AG09309 (cell line): Measurements from ENCODE around the gene GJC2.

Experiments
- DNase-seq: peaks from one replicate; pipeline ENCODE4 v3.0.0-alpha.2; 2010; ENCODE audit warnings: low read depth
- H3K4me3 ChIP-seq: 2 replicates; pipeline ENCODE4 v1.5.1; 2011; ENCODE audit warnings: mild to moderate bottlenecking, low read depth, low read length, moderate library complexity; ENCODE audit not compliant: control insufficient read depth
- TF ChIP-seq, protein P1 (sequence below): IDR thresholded peaks from 2 replicates; pipeline ENCODE4 v1.5.1; 2011; ENCODE audit warnings: mild to moderate bottlenecking, low read depth, low read length, inconsistent platforms; ENCODE audit not compliant: insufficient read depth, control insufficient read depth; ENCODE audit errors: missing control alignments

GJC2 gene

DNA sequence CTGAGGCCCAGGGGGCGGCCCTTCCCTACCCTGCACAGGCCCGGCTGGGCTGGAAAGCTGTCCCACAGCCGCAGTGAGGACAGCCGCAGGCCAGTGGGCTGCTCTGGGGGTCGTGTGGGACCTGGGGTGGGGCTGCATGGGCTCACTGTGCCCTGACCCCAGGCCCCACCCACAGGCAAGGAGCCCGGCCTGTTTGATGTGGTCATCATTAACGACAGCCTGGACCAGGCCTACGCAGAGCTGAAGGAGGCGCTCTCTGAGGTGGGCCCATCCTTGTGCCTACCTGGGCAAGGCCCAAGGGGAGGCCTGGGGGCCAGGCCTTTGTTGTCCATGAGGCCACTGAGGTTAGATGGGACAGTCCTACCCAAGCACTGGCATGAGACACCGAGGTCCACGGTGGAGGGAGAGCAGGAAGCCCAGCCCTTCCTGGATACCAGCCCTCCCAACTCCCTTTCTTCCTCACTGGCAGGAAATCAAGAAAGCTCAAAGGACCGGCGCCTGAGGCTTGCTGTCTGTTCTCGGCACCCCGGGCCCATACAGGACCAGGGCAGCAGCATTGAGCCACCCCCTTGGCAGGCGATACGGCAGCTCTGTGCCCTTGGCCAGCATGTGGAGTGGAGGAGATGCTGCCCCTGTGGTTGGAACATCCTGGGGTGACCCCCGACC, 1.4 kb upstream of the GJC2 start:
- no peak for DNase-seq
- TF ChIP-seq, protein P1, sequence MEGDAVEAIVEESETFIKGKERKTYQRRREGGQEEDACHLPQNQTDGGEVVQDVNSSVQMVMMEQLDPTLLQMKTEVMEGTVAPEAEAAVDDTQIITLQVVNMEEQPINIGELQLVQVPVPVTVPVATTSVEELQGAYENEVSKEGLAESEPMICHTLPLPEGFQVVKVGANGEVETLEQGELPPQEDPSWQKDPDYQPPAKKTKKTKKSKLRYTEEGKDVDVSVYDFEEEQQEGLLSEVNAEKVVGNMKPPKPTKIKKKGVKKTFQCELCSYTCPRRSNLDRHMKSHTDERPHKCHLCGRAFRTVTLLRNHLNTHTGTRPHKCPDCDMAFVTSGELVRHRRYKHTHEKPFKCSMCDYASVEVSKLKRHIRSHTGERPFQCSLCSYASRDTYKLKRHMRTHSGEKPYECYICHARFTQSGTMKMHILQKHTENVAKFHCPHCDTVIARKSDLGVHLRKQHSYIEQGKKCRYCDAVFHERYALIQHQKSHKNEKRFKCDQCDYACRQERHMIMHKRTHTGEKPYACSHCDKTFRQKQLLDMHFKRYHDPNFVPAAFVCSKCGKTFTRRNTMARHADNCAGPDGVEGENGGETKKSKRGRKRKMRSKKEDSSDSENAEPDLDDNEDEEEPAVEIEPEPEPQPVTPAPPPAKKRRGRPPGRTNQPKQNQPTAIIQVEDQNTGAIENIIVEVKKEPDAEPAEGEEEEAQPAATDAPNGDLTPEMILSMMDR: no peak
- no peak overlapping the region for H3K4me3 ChIP-seq

DNA sequence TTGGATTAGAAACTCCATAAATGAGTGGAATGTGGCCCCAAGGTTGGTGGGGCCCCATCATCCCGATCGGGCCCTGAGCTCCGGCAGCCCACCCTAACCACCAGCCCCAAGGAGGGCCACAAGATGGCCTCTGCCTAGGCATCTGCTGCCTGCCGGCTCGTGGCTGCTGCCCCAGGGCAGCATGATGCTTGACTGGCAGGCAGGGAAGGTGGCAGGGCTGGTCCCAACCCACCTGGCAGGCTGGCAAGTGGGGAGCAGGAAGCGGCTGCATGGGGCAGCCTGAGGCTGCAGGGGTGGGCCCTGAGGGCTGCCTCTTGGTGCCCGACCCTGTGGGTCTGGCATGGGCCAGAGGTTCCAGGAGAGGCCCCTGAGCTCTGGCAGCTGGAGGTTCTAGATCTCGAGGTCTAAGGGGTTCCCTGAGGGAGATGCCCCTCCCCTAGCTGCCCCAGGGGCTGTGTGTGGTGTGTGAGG, 760 bp upstream of the GJC2 start:
- DNase-seq: no peak
- TF ChIP-seq, protein P1: no peak
- no peak overlapping the region for H3K4me3 ChIP-seq

DNA sequence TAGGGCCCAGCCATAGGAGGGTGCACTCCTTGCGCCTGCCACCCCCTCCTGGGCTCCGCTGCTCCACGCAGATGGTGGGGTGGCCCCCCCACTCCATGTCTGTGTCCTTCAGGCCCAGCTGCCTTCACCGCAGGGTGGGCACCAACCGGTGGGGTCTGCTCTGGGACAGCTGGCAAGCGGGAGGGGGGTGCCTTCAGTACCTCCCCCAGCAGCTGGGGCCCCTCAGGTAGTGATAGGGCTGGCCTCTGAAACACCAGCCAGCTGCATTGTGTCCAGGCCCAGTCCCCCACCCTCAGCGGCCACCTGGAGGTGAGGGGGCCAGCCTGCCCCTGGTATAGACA, 360 bp downstream of the GJC2 start:
- DNase-seq: no peak
- no peak overlapping the region for H3K4me3 ChIP-seq
- TF ChIP-seq, protein P1: no peak

DNA sequence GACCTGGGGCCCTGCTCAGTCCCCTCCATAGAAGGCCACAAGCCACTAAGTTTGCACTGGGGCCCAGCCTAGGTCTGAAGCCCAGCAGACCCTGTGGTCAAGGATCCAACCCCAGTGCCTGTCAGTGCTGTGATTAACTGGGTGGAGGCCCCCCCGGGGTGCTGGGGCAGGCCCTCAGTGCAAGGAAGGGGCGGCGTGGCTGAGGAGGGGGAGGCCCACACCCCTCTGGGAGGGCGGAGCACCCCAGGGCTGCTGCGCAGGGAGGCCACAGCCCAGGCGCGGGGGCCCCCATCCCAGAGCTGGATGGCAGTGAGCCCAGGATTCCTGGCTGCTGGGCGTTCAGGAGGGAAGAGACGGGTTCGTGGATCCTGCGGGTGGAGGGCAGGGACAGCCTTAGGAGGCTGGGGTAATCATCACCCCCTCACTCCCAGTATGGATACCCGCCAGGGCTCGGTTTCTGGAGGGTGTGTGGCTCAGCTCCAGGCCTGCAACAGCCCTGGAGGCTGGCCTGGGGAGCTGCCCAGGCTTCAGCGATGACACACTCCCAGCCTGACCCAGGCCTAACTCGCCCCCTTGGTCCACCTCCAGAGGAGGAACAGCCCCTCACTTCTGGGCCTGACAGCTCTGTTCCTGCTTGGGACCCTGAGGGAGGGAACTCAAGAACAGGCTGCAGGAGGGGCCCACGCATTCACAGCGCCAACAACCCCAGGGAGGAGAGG, 890 bp downstream of the GJC2 start:
- no peak for DNase-seq
- TF ChIP-seq, protein P1: no peak
- H3K4me3 ChIP-seq: no peak overlapping the region

DNA sequence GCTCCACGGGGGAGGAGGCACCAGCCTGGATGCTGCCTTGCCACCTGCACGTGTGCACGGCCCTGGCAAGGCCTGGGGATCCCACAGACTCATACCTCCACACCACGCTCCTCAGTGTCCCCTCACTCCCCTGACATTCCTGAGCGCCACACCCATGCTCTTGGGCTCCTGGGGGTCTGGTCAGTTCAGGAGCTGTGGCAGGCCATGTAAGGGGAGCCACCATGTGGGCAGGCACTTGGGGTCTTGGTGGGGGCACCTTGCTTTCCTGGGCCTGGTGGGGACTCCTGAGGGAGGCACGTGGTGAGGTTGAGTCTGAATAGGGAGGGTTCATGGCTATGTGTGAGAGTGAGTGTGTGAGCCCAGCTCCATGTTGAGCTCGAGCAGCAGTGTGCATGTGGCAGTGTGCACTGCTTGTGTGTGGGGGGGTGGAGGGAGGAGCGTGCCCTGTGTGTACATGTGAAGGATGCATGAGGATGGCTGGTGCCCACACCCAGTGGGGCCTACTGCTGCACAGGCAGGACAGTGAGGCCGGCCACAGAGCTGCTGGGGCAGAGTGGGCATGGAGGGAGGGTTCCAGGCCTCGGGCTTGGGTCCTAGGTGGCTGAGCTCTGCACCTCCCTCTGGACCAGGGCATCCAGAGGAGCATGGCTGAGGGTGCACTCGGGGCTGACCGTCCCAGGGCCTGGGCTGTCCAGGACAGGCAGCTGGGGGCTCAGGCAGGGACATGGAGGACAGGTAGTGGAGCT, 1.6 kb downstream of the GJC2 start:
- H3K4me3 ChIP-seq: no peak overlapping the region
- DNase-seq: no peak
- TF ChIP-seq, protein P1: no peak

DNA sequence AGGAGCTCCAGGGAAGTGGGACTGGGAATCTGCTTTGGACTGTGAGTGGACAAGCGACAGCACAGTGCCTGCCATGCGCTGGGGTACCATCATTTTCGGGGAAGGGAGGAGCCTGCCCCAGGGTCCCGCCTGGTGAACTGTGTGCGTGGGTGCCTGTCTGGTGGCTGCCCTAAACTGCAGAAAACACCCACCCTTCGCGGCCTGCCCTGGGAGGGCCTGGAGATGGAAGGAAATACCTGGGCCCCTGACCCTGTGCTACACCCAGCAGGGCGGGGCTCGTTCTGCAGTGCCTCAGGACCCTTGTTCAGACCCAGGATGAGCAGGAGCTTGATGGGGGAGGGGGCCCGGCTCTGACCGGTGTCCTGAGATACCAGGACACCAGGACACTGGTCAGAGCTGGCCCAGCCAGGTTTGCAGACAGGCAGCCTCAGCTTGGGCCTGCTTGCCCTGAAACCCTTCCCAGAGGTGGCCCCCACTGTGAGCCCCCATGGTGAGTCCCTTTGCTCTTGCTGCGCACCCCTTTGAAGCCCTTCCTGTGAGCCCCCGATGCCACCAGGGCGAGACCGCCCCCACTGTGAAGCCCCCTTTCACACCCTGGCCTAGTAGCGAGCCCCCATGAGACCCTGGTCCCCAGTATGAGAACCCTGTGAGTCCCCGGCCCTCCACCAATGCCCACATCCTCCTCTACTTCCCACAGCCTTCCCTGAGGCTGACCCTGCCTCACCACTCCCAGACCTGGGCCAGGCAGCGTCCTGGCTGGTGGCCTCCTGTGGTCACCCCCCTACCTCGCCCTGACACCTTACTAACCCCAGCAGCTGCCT, 2.6 kb downstream of the GJC2 start:
- TF ChIP-seq, protein P1: no peak

More for the DNA sequence above, 2.6 kb downstream of the GJC2 start:
- no peak for DNase-seq
- no peak overlapping the region for H3K4me3 ChIP-seq
